Measurements from ENCODE around the gene ELP1. TPM values are rescaled to one million over a fixed set of nuclear protein-coding genes. Genes with fewer than 3 reads are reported as not detected.

Gene ELP1
- total and polyA plus RNA-seq, 2 donors (not counting 3 experiments of a cell fraction or from before 2014, with no cell fraction given) = 12.6 to 21.8 TPM

DNA sequence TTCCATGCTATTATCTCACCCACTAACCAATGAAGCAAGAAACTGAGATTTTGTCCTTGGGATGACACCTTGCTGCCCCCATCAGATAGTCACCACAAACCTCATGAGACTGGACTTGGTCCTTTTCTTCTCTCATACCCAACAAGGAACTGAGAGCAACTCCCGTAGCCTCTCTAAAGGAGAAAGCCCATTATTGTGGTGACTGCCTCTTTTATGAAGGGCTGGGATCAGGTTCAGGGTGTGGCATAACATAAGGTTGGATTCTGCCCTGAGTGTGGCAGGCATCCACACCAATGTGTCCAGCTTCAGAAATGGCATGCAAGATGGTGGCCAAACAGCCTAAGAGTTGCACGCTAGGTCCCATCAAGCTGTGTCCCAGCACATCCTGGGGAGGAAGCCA, 73.2 kb downstream of the ELP1 start:
- Histone ChIP-seq H3K4me1 (ENCODE audit: control insufficient read depth, extremely low read depth, insufficient read depth, low read length) (no peaks in the 10 kb centered on the region), H3K9me1 (replicated peaks; ENCODE audit: control insufficient read depth, extremely low read depth, insufficient read depth, low read length) (no peaks in the 10 kb centered on the region), H3K9ac (replicated peaks; ENCODE audit: extremely low read depth, insufficient read depth, low read length) (no peak overlapping the region), H3K79me2 (ENCODE audit: control insufficient read depth, insufficient read depth, low read length) (no peaks in the 10 kb centered on the region), H2AFZ (ENCODE audit: low read depth, low read length) (no peak overlapping the region), H3K27me3 (ENCODE audit: control insufficient read depth in 2 of 2, insufficient read depth in 2 of 2, low read length in 2 of 2) (no peaks in the 10 kb centered on the region), H3K9me3 (replicated peaks; ENCODE audit: control insufficient read depth, insufficient read depth, low read length) (no peaks in the 10 kb centered on the region), H3K4me2 (ENCODE audit: insufficient read depth, low read length) (no peak overlapping the region), H3K27ac (ENCODE audit: insufficient read depth, low read depth, low read length) (no peak overlapping the region), H3K36me3 (ENCODE audit: control insufficient read depth in 2 of 2, extremely low read depth in 1 of 2, insufficient read depth in 2 of 2, low read length in 2 of 2) (no peaks in the 10 kb centered on the region), H3K4me3 (replicated peaks in 1 of 3; ENCODE audit: insufficient read depth in 1 of 3, low read depth in 1 of 3, low read length in 3 of 3) (no peak overlapping the region), H4K20me1 (replicated peaks; ENCODE audit: control insufficient read depth, extremely low read depth, insufficient read depth, low read length) (no peaks in the 10 kb centered on the region)
- DNase-seq (ENCODE audit: low read depth, low spot score) = no peak
- TF ChIP-seq GATA2 (IDR thresholded peaks at IDR 0.05; ENCODE audit: insufficient read depth, insufficient read length, low read depth, low read length) (no peak), MYC (IDR thresholded peaks at IDR 0.05; ENCODE audit: low read depth, low read length) (no peak), JUN (IDR thresholded peaks at IDR 0.05; ENCODE audit: borderline replicate concordance, insufficient read depth, insufficient read length, low read depth) (no peak), FOS (IDR thresholded peaks at IDR 0.05; ENCODE audit: borderline replicate concordance, insufficient read depth, low read length) (no peak), POLR2A (IDR thresholded peaks at IDR 0.05; ENCODE audit: low read depth, low read length) (no peak), EZH2 (IDR thresholded peaks at IDR 0.05; ENCODE audit: borderline replicate concordance, low read depth, low read length, severe bottlenecking) (no peak), POLR2AphosphoS5 (IDR thresholded peaks at IDR 0.05; ENCODE audit: insufficient read depth, low read depth, low read length) (no peak)
- TF ChIP-seq, protein P1, sequence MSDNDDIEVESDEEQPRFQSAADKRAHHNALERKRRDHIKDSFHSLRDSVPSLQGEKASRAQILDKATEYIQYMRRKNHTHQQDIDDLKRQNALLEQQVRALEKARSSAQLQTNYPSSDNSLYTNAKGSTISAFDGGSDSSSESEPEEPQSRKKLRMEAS (IDR thresholded peaks at IDR 0.05; ENCODE audit: insufficient read depth, insufficient read length) = no peak
- TF ChIP-seq, protein P2, sequence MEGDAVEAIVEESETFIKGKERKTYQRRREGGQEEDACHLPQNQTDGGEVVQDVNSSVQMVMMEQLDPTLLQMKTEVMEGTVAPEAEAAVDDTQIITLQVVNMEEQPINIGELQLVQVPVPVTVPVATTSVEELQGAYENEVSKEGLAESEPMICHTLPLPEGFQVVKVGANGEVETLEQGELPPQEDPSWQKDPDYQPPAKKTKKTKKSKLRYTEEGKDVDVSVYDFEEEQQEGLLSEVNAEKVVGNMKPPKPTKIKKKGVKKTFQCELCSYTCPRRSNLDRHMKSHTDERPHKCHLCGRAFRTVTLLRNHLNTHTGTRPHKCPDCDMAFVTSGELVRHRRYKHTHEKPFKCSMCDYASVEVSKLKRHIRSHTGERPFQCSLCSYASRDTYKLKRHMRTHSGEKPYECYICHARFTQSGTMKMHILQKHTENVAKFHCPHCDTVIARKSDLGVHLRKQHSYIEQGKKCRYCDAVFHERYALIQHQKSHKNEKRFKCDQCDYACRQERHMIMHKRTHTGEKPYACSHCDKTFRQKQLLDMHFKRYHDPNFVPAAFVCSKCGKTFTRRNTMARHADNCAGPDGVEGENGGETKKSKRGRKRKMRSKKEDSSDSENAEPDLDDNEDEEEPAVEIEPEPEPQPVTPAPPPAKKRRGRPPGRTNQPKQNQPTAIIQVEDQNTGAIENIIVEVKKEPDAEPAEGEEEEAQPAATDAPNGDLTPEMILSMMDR (IDR thresholded peaks at IDR 0.05; ENCODE audit: extremely low read depth in 1 of 2, insufficient read depth in 1 of 2, low read depth in 1 of 2, low read length in 2 of 2) = no peak
- ChIA-PET POLR2A (no interaction called here), CTCF (interaction anchor here (1.0 to 1.5 kb wide), 2 partner anchors 13 to 91 kb away, joined by 3 read pairs; no protein-coding TSS in a partner anchor)
- intact Hi-C loops (cut with micrococcal nuclease) (no loop called here), dilution Hi-C loops (cut with MboI; ENCODE audit: extremely low pct_ligation_motif_present, low sequenced_read_pairs) (no loop called here)
- BruUV-seq (replicated peaks) = no TSS peak
- no peak for FAIRE-seq

Measured in endothelial cell of umbilical vein (primary cell).